ENCODE results near the gene VIL1. TPM values are rescaled to one million over a fixed set of nuclear protein-coding genes. Genes with fewer than 3 reads are reported as not detected.
A peak's percentile ranks its signal among the peaks of the same experiment; 100 is the strongest.

Gene VIL1
- total RNA-seq, result not detected

GRCh38 chr2:218418717-218419458, at the start of gene VIL1:
Gene VIL1, plus strand, starts transcription at chr2:218419123. Its CDS starts 4,656 bp downstream, at chr2:218423779.
- Histone ChIP-seq H3K4me3 (no peak within 1 kb of the TSS), H3K27ac (no peak within 1 kb of the TSS), H3K27me3 (no peaks in the 10 kb centered on the region), H3K4me1 (no peaks in the 10 kb centered on the region), H3K36me3 (no peaks in the 10 kb centered on the region), H3K9me3 (no peaks in the 10 kb centered on the region)
- DNase-seq (ENCODE audit: low spot score in 2 of 2), result no peak
- intact Hi-C loops (cut with DNase I), result no loop called here
- no peak for TF ChIP-seq CTCF (IDR thresholded peaks at IDR 0.05)

GRCh38 chr2:218369330-218369729, 49.6 kb upstream of the VIL1 start:
- Histone ChIP-seq H3K4me1 (peaks cover 0 to 16% of the 10 kb centered on the region in 2 donors), H3K27me3 (no peaks in the 10 kb centered on the region), H3K4me3 (no peak overlapping the region), H3K9me3 (no peaks in the 10 kb centered on the region), H3K36me3 (no peaks in the 10 kb centered on the region), H3K27ac (peak overlapping the region; percentile 79 to 95)
- DNase-seq (ENCODE audit: low spot score in 2 of 2), result no peak
- intact Hi-C loops (cut with DNase I), result loop anchor here (5.0 kb wide), 1 partner anchor 152 kb away; the partner anchor contains the start of gene ARPC2
- TF ChIP-seq CTCF (IDR thresholded peaks at IDR 0.05), result no peak

- H3K27ac ChIP-seq, result peak overlapping the region; percentile 79 to 95
- intact Hi-C loops (cut with DNase I), result no loop called here
Measured at GRCh38 chr2:218370410-218371063, 48.4 kb upstream of the VIL1 start.

GRCh38 chr2:218371983-218372350, 47.0 kb upstream of the VIL1 start:
- intact Hi-C loops (cut with DNase I), result no loop called here
- Histone ChIP-seq H3K4me3 (no peak overlapping the region), H3K27ac (peak overlapping the region; percentile 52 to 71), H3K4me1 (peaks cover 0 to 16% of the 10 kb centered on the region in 2 donors), H3K36me3 (no peaks in the 10 kb centered on the region), H3K27me3 (no peaks in the 10 kb centered on the region), H3K9me3 (no peaks in the 10 kb centered on the region)
- no peak for TF ChIP-seq CTCF (IDR thresholded peaks at IDR 0.05)
- no peak for DNase-seq (ENCODE audit: low spot score in 2 of 2)

More at GRCh38 chr2:218370410-218371063, 48.4 kb upstream of the VIL1 start:
- peak; percentile 63 to 86 for DNase-seq (ENCODE audit: low spot score in 2 of 2)
- Histone ChIP-seq H3K4me1 (peaks cover 0 to 16% of the 10 kb centered on the region in 2 donors), H3K9me3 (no peaks in the 10 kb centered on the region), H3K4me3 (no peak overlapping the region), H3K27me3 (no peaks in the 10 kb centered on the region), H3K36me3 (no peaks in the 10 kb centered on the region)
- TF ChIP-seq CTCF (IDR thresholded peaks at IDR 0.05), result no peak

- no peak for TF ChIP-seq CTCF (IDR thresholded peaks at IDR 0.05)
- peaks cover 0 to 4% of the 10 kb centered on the region in 2 donors for H3K4me1 ChIP-seq
- DNase-seq (ENCODE audit: low spot score in 2 of 2), result no peak
- no peaks in the 10 kb centered on the region for H3K9me3 ChIP-seq
- H3K4me3 ChIP-seq, result no peak overlapping the region
- intact Hi-C loops (cut with DNase I), result no loop called here
- no peak overlapping the region for H3K27ac ChIP-seq
- no peaks in the 10 kb centered on the region for H3K36me3 ChIP-seq
- H3K27me3 ChIP-seq, result no peaks in the 10 kb centered on the region
Measured at GRCh38 chr2:218374795-218375194, 44.1 kb upstream of the VIL1 start.
